ENCODE data around the gene C9orf153. TPM values are rescaled to one million over a fixed set of nuclear protein-coding genes. Genes with fewer than 3 reads are reported as not detected.

Gene C9orf153
- polyA plus RNA-seq, 1 of the 3 experiments (the other 2 are of a cell fraction): 0.03 TPM

- TF ChIP-seq RXRA (IDR thresholded peaks at IDR 0.05; ENCODE audit: borderline replicate concordance, low read depth): no peak
- TF ChIP-seq ELF1 (IDR thresholded peaks at IDR 0.05): no peak
- TF ChIP-seq YY1 (IDR thresholded peaks at IDR 0.05; ENCODE audit: low read depth): no peak
- TF ChIP-seq CTCF (IDR thresholded peaks at IDR 0.05): no peak
- no peak for TF ChIP-seq RCOR1 (IDR thresholded peaks at IDR 0.05; ENCODE audit: low read length)
These were observed 26.8 kb upstream of the C9orf153 start (continued) for GRCh38 chr9:86286278-86286677.

GRCh38 chr9:86285261-86285660 is 25.8 kb upstream of the C9orf153 start:
- Histone ChIP-seq H3K79me2 (ENCODE audit: insufficient read depth) (peaks cover 16% of the 10 kb centered on the region), H3K4me1 (ENCODE audit: control insufficient read depth in 1 of 2, insufficient read depth in 2 of 2, low read depth in 1 of 2, low read length in 1 of 2) (peaks cover 6 to 11% of the 10 kb centered on the region in 2 experiments; a peak in 2 of 4 replicates), H3K9me2 (no peaks in the 10 kb centered on the region), H2AFZ (ENCODE audit: low read depth) (no peak overlapping the region), H3K27ac (ENCODE audit: low read depth in 2 of 2, low read length in 1 of 2) (no peak overlapping the region), H3K4me3 (ENCODE audit: low read depth in 2 of 2, low read length in 1 of 2) (no peak overlapping the region), H3K36me3 (replicated peaks in 1 of 2; ENCODE audit: control insufficient read depth in 1 of 2, insufficient read depth in 2 of 2, low read length in 1 of 2) (peaks cover 21 to 28% of the 10 kb centered on the region in 2 experiments), H3K4me2 (no peak overlapping the region), H3K27me3 (ENCODE audit: insufficient read depth) (no peaks in the 10 kb centered on the region), H4K20me1 (ENCODE audit: insufficient read depth) (no peaks in the 10 kb centered on the region), H3F3A (replicated peaks; ENCODE audit: insufficient read depth) (no peaks in the 10 kb centered on the region), H3K9ac (no peak overlapping the region), H3K9me3 (no peaks in the 10 kb centered on the region)
- CTCF ChIA-PET: no interaction called here
- no peak for DNase-seq
- no peak for TF ChIP-seq GABPA (IDR thresholded peaks at IDR 0.05; ENCODE audit: low read depth)
- TF ChIP-seq NFIC (IDR thresholded peaks at IDR 0.05; ENCODE audit: borderline replicate concordance): no peak
- 68% methylated on average over 2 of the region's 2 CpGs for WGBS (ENCODE audit: low lambda C conversion rate)
- POLR2A ChIA-PET: no interaction called here

GRCh38 chr9:86282979-86283535 is 23.6 kb upstream of the C9orf153 start:
- no peak for DNase-seq

More at GRCh38 chr9:86282979-86283535, 23.6 kb upstream of the C9orf153 start:
- peak overlapping the region; percentile 89 for H3K4me2 ChIP-seq
- H3K4me3 ChIP-seq (ENCODE audit: low read depth in 2 of 2, low read length in 1 of 2): peak overlapping the region; percentile 91 to 93
- H3K27me3 ChIP-seq (ENCODE audit: insufficient read depth): no peaks in the 10 kb centered on the region
- peaks cover 20% of the 10 kb centered on the region in 2 experiments for H3K36me3 ChIP-seq (replicated peaks in 1 of 2; ENCODE audit: control insufficient read depth in 1 of 2, insufficient read depth in 2 of 2, low read length in 1 of 2)
- peak overlapping the region; percentile 88 for H2AFZ ChIP-seq (ENCODE audit: low read depth)
- peaks cover 38% of the 10 kb centered on the region for H3K79me2 ChIP-seq (ENCODE audit: insufficient read depth)
- peak overlapping the region; percentile 73 to 89; a peak in 3 of 4 replicates for H3K27ac ChIP-seq (ENCODE audit: low read depth in 2 of 2, low read length in 1 of 2)
- no peak for TF ChIP-seq TEAD4 (IDR thresholded peaks at IDR 0.05; ENCODE audit: borderline replicate concordance, insufficient read depth)
- TF ChIP-seq EP300 (IDR thresholded peaks at IDR 0.05; ENCODE audit: borderline replicate concordance in 1 of 2, low read depth in 1 of 2, low read length in 1 of 2): no peak
- no peak for TF ChIP-seq FOXJ3 (CRISPR knock-in tag; IDR thresholded peaks at IDR 0.05)
- TF ChIP-seq FOXM1 (IDR thresholded peaks at IDR 0.05; ENCODE audit: low read depth): no peak
- no peak for TF ChIP-seq EZH2phosphoT487 (IDR thresholded peaks at IDR 0.05; ENCODE audit: borderline replicate concordance, low read depth)
- no peak for TF ChIP-seq PBX3 (IDR thresholded peaks at IDR 0.05)
- no peak for TF ChIP-seq RXRA (IDR thresholded peaks at IDR 0.05; ENCODE audit: borderline replicate concordance, low read depth)
- TF ChIP-seq REST (IDR thresholded peaks at IDR 0.05; ENCODE audit: low read depth, low read length): no peak
- no peak for TF ChIP-seq RFX5 (IDR thresholded peaks at IDR 0.05; ENCODE audit: low read length)
- TF ChIP-seq IRF3 (IDR thresholded peaks at IDR 0.05; ENCODE audit: low read depth, low read length): no peak
- TF ChIP-seq TCF12 (IDR thresholded peaks at IDR 0.05): no peak
- no peak for TF ChIP-seq NFIC (IDR thresholded peaks at IDR 0.05; ENCODE audit: borderline replicate concordance)
- peak overlapping the region; percentile 92 for H3K9ac ChIP-seq
- no peaks in the 10 kb centered on the region for H3K9me3 ChIP-seq
- H3K4me1 ChIP-seq (ENCODE audit: control insufficient read depth in 1 of 2, insufficient read depth in 2 of 2, low read depth in 1 of 2, low read length in 1 of 2): peaks cover 7 to 18% of the 10 kb centered on the region in 2 experiments; a peak in 3 of 4 replicates
- ChIA-PET CTCF (interaction anchor here (0.8 to 1.2 kb wide), 3 partner anchors 26 to 341 kb away, joined by 3 read pairs; no protein-coding TSS in a partner anchor), POLR2A (interaction anchor here (0.6 to 1.0 kb wide), 3 partner anchors 9 to 185 kb away, joined by 3 to 4 read pairs (median 3); no protein-coding TSS in a partner anchor)
- H3K9me2 ChIP-seq: no peaks in the 10 kb centered on the region
- no peaks in the 10 kb centered on the region for H3F3A ChIP-seq (replicated peaks; ENCODE audit: insufficient read depth)
- no peaks in the 10 kb centered on the region for H4K20me1 ChIP-seq (ENCODE audit: insufficient read depth)
- WGBS (ENCODE audit: low lambda C conversion rate): 12% methylated on average over 12 of the region's 12 CpGs
